Thoracic aorta (tissue), 2 donors: ENCODE results near the gene GSTO1. TPM values are rescaled to one million over a fixed set of nuclear protein-coding genes. Genes with fewer than 3 reads are reported as not detected.

ENCODE experiments used
- ATAC-seq: fragments of 150-250 bp; one replicate; pipeline ENCODE4 v1.8.0; 2017; ENCODE audit warnings: low read depth; ENCODE audit not compliant: insufficient number of reproducible peaks, low FRiP score
- DNase-seq: peaks from one replicate; pipeline ENCODE4 v3.0.0-alpha.2; 2020; ENCODE audit warnings: low spot score
- H3K27ac ChIP-seq, 2 donors: fragments of 200-600 bp; sonication (generic); 1 replicate in 1 of 2; 2 replicates in 1 of 2; pipeline ENCODE4 v1.5.1; 2016; ENCODE audit warnings: mild to moderate bottlenecking in 2 of 2, moderate library complexity in 2 of 2
- H3K27me3 ChIP-seq: fragments of 200-600 bp; sonication (generic); replicated peaks from 2 replicates; pipeline ENCODE4 v1.6.0; 2016; ENCODE audit warnings: mild to moderate bottlenecking; ENCODE audit not compliant: insufficient read depth
- H3K36me3 ChIP-seq: fragments of 200-600 bp; sonication (generic); one replicate; pipeline ENCODE4 v1.5.1; 2016
- H3K4me1 ChIP-seq, 2 donors: fragments of 200-600 bp; sonication (generic); 1 replicate in 1 of 2; 2 replicates in 1 of 2; pipeline versions ENCODE4 v1.5.1 to v1.6.0; 2016; ENCODE audit warnings: low read depth in 2 of 2, mild to moderate bottlenecking in 1 of 2; ENCODE audit not compliant: control insufficient read depth in 1 of 2
- H3K4me3 ChIP-seq: fragments of 200-600 bp; sonication (generic); 2 replicates; pipeline ENCODE4 v1.5.1; 2016; ENCODE audit warnings: mild to moderate bottlenecking
- H3K9me3 ChIP-seq: fragments of 200-600 bp; sonication (generic); 2 replicates; pipeline ENCODE4 v1.5.1; 2016
- CTCF ChIP-seq: fragments of 200-600 bp; sonication (generic); IDR thresholded peaks from one replicate; pipeline ENCODE4 v1.5.1; 2019; ENCODE audit warnings: antibody characterized with exemption
- total RNA-seq, 2 donors: library from RNA; depleted of rRNA; stranded (reverse); fragments of >200 nt; gene quantifications; one replicate each; pipeline versions ENCODE4 v1.1.0 to v1.2.3, GENCODE V29; 2016

Gene GSTO1
- total RNA-seq, 2 donors from 2014 or later: 68.5 to 96.4 TPM

GRCh38 chr10:104286939-104287338 lies 32.2 kb downstream of the GSTO1 start:
- Histone ChIP-seq H3K9me3 (no peaks in the 10 kb centered on the region), H3K27ac (no peak overlapping the region), H3K4me1 (peaks cover 0 to 4% of the 10 kb centered on the region in 2 donors), H3K4me3 (no peak overlapping the region), H3K27me3 (no peaks in the 10 kb centered on the region), H3K36me3 (no peaks in the 10 kb centered on the region)
- DNase-seq (no peak), ATAC-seq (no peak)
- no peak for TF ChIP-seq CTCF

- ATAC-seq: no peak
- Histone ChIP-seq H3K36me3 (no peaks in the 10 kb centered on the region), H3K27me3 (no peaks in the 10 kb centered on the region), H3K4me3 (no peak overlapping the region), H3K4me1 (peaks cover 0 to 4% of the 10 kb centered on the region in 2 donors), H3K27ac (no peak overlapping the region), H3K9me3 (no peaks in the 10 kb centered on the region)
- TF ChIP-seq CTCF: no peak
- DNase-seq: no peak
These were observed 33.7 kb downstream of the GSTO1 start for GRCh38 chr10:104288355-104288754.

- no peak overlapping the region for H3K27ac ChIP-seq
- H3K4me3 ChIP-seq: no peak overlapping the region
- no peaks in the 10 kb centered on the region for H3K9me3 ChIP-seq
These were observed 36.8 kb downstream of the GSTO1 start for GRCh38 chr10:104291439-104291951.

GRCh38 chr10:104293011-104293410 lies 38.3 kb downstream of the GSTO1 start:
- Histone ChIP-seq H3K27ac (no peak overlapping the region), H3K27me3 (no peaks in the 10 kb centered on the region), H3K36me3 (no peaks in the 10 kb centered on the region), H3K4me3 (no peak overlapping the region), H3K9me3 (no peaks in the 10 kb centered on the region), H3K4me1 (peaks cover 0 to 11% of the 10 kb centered on the region in 2 donors)
- DNase-seq (no peak), ATAC-seq (no peak)
- no peak for TF ChIP-seq CTCF

More at GRCh38 chr10:104291439-104291951, 36.8 kb downstream of the GSTO1 start:
- TF ChIP-seq CTCF: peak; percentile 100
- peak; percentile 59 for DNase-seq
- ATAC-seq: peak; percentile 30
- H3K36me3 ChIP-seq: no peaks in the 10 kb centered on the region
- H3K27me3 ChIP-seq: no peaks in the 10 kb centered on the region
- H3K4me1 ChIP-seq: peaks cover 0 to 11% of the 10 kb centered on the region in 2 donors

- Histone ChIP-seq H3K27ac (no peak overlapping the region), H3K4me1 (peaks cover 0 to 13% of the 10 kb centered on the region in 2 donors), H3K27me3 (no peaks in the 10 kb centered on the region), H3K9me3 (no peaks in the 10 kb centered on the region), H3K4me3 (no peak overlapping the region), H3K36me3 (no peaks in the 10 kb centered on the region)
- no peak for DNase-seq
- ATAC-seq: no peak
- no peak for TF ChIP-seq CTCF
These were observed 39.2 kb downstream of the GSTO1 start for GRCh38 chr10:104293781-104294321.
